Measurements from ENCODE around the gene HOXA10.

HOXA10 gene

DNA sequence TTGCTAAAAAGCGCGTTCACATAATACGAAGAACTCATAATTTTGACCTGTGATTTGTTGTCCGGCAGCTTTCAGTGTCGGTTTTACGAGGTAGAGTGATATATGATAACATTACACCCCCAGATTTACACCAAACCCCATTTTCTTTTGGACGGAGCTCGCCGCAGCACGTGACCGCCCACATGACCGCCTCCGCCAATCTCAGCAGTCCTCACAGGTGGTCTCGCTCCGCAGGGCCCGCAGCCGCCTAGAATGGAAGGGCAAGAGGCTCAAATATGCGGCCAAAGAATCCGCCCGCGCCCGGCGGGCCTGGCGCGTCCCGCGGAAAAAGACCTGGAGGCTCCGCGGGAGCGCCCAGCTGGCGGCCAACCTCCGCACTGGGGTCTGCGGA is 17.6 kb downstream of the HOXA10 start, which contains the start of gene HOXA7:
TSS of gene HOXA7 (minus strand) at position 168 of the 391 bp plus-strand sequence. CDS start at position 38, 130 bp downstream.
- Histone ChIP-seq H3K27ac (no peak within 1 kb of the TSS), H3K4me1 (ENCODE audit: low read depth, poor library complexity, severe bottlenecking) (no peaks in the 10 kb centered on the region), H3K4me2 (no peak within 1 kb of the TSS), H3K4me3 (IDR thresholded peaks at IDR 0.05; ENCODE audit: insufficient read depth, low read depth, low read length) (no peak within 1 kb of the TSS), H3K9ac (no peak within 1 kb of the TSS), H3K79me2 (ENCODE audit: insufficient read depth, low read depth) (no peaks in the 10 kb centered on the region), H2AFZ (ENCODE audit: low read depth) (no peak within 1 kb of the TSS), H4K20me1 (ENCODE audit: insufficient read depth) (no peaks in the 10 kb centered on the region), H3K27me3 (ENCODE audit: insufficient read depth, low read depth) (no peaks in the 10 kb centered on the region), H3K36me3 (ENCODE audit: insufficient read depth) (no peaks in the 10 kb centered on the region)
- TF ChIP-seq, protein P1, sequence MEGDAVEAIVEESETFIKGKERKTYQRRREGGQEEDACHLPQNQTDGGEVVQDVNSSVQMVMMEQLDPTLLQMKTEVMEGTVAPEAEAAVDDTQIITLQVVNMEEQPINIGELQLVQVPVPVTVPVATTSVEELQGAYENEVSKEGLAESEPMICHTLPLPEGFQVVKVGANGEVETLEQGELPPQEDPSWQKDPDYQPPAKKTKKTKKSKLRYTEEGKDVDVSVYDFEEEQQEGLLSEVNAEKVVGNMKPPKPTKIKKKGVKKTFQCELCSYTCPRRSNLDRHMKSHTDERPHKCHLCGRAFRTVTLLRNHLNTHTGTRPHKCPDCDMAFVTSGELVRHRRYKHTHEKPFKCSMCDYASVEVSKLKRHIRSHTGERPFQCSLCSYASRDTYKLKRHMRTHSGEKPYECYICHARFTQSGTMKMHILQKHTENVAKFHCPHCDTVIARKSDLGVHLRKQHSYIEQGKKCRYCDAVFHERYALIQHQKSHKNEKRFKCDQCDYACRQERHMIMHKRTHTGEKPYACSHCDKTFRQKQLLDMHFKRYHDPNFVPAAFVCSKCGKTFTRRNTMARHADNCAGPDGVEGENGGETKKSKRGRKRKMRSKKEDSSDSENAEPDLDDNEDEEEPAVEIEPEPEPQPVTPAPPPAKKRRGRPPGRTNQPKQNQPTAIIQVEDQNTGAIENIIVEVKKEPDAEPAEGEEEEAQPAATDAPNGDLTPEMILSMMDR (conservative IDR thresholded peaks at IDR 0.05; ENCODE audit: low read depth, low read length) = no peak

DNA sequence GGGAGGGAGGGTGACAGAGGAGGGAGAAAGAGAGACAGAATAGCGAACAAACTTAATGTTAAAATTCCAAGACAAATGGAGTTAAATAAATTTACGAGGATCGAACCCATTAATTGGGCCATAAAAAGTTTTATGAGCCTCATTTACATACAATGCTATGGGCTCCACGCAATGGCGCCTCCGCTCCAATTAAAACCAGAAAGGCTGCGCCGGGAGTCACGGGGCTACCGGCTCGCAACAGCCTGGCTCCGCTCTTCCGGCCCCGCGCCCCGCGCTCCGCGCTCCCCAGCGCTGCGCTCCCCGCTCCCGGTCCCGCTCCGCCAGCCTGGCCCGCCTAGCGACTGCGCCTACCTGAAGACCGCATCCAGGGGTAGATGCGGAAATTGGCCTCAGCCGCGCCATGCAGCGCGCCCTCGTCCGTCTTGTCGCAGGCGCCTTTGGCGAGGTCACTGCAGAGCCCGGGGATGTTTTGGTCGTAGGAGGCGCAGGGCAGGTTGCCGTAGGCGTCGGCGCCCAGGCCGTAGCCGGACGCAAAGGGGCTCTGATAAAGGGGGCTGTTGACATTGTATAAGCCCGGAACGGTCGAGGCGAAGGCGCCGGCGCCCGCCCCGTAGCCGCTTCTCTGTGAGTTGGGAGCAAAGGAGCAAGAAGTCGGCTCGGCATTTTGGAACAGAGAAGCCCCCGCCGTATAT is 18.2 kb downstream of the HOXA10 start:
- no peaks in the 10 kb centered on the region for H3K27me3 ChIP-seq (ENCODE audit: insufficient read depth, low read depth)
- no peak overlapping the region for H3K27ac ChIP-seq
- TF ChIP-seq, protein P1 (conservative IDR thresholded peaks at IDR 0.05; ENCODE audit: low read depth, low read length) = no peak
- H3K4me1 ChIP-seq (ENCODE audit: low read depth, poor library complexity, severe bottlenecking) = no peaks in the 10 kb centered on the region
- no peak overlapping the region for H3K4me3 ChIP-seq (IDR thresholded peaks at IDR 0.05; ENCODE audit: insufficient read depth, low read depth, low read length)
- no peaks in the 10 kb centered on the region for H3K36me3 ChIP-seq (ENCODE audit: insufficient read depth)
- no peaks in the 10 kb centered on the region for H4K20me1 ChIP-seq (ENCODE audit: insufficient read depth)
- H3K4me2 ChIP-seq = no peak overlapping the region
- H2AFZ ChIP-seq (ENCODE audit: low read depth) = no peak overlapping the region
- H3K79me2 ChIP-seq (ENCODE audit: insufficient read depth, low read depth) = no peaks in the 10 kb centered on the region
- no peak overlapping the region for H3K9ac ChIP-seq

DNA sequence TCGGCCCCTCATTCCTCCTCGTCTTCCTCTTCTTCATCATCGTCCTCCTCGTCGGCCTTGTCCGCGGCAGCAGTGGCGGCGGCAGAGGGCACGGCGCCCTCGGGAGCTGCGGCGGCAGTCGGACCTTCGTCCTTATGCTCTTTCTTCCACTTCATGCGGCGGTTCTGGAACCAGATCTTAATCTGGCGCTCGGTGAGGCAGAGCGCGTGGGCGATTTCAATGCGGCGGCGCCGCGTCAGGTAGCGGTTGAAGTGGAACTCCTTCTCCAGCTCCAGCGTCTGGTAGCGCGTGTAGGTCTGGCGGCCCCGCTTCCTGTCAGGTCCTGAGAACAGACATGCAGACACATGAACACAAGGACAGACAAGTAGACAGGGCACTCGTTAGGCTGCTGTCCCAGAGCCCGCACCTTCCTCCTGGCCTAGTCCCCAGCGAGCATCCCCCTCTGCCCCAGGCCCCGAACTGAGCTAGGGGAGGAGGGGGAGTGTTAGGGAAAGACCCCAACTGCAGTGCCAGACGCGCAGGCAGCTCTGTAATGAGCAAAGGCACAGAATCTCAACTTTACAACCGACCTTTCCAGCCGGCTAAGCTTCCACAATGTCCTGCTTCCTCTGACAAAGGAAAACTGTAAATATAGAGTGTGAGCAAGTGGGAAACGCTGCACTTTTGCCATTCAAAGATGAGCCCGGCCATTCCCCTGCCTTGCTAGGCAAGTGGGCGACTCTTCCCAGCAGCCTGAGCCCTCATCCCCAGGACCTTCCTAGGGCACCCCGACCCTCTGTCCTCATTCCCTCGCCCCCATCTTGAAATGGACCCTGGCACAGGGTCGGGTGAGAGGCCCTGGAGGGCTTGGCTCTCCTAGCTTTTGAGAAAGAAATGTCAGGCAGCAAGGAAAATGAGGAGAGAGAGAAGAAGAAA is 19.0 kb downstream of the HOXA10 start:
- no peaks in the 10 kb centered on the region for H4K20me1 ChIP-seq (ENCODE audit: insufficient read depth)
- no peak overlapping the region for H3K4me3 ChIP-seq (IDR thresholded peaks at IDR 0.05; ENCODE audit: insufficient read depth, low read depth, low read length)
- H3K36me3 ChIP-seq (ENCODE audit: insufficient read depth) = no peaks in the 10 kb centered on the region
- no peaks in the 10 kb centered on the region for H3K27me3 ChIP-seq (ENCODE audit: insufficient read depth, low read depth)
- H3K27ac ChIP-seq = no peak overlapping the region
- TF ChIP-seq, protein P1 (conservative IDR thresholded peaks at IDR 0.05; ENCODE audit: low read depth, low read length) = no peak
- H3K79me2 ChIP-seq (ENCODE audit: insufficient read depth, low read depth) = no peaks in the 10 kb centered on the region
- no peak overlapping the region for H2AFZ ChIP-seq (ENCODE audit: low read depth)
- H3K4me1 ChIP-seq (ENCODE audit: low read depth, poor library complexity, severe bottlenecking) = no peaks in the 10 kb centered on the region
- no peak overlapping the region for H3K4me2 ChIP-seq
- no peak overlapping the region for H3K9ac ChIP-seq

DNA sequence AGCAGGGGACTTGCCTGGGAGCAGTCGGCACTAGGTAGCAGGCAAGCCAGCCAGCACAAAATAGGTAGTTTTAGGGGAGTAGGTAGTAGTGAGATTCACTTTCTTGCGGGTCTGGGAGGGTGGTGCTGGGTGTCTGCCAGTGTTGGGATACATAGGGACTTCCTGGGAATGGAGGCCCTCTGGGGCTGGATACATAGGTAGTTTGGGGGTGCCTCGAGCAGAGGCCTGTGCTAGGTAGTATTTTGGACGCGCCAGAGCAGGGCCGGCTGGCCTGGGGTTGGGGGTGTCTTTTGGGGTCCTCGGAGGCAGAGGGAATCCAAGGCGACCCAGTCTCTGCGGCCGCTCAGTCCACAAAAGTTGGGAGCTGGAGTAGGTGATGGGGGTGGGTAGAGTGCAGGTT is 19.8 kb downstream of the HOXA10 start:
- H3K4me2 ChIP-seq = no peak overlapping the region
- H3K4me1 ChIP-seq (ENCODE audit: low read depth, poor library complexity, severe bottlenecking) = peaks cover 4% of the 10 kb centered on the region
- H3K27ac ChIP-seq = no peak overlapping the region
- no peaks in the 10 kb centered on the region for H3K36me3 ChIP-seq (ENCODE audit: insufficient read depth)
- TF ChIP-seq, protein P1 (conservative IDR thresholded peaks at IDR 0.05; ENCODE audit: low read depth, low read length) = no peak
- H3K4me3 ChIP-seq (IDR thresholded peaks at IDR 0.05; ENCODE audit: insufficient read depth, low read depth, low read length) = no peak overlapping the region
- H3K27me3 ChIP-seq (ENCODE audit: insufficient read depth, low read depth) = no peaks in the 10 kb centered on the region
- no peak overlapping the region for H3K9ac ChIP-seq
- no peaks in the 10 kb centered on the region for H3K79me2 ChIP-seq (ENCODE audit: insufficient read depth, low read depth)
- H2AFZ ChIP-seq (ENCODE audit: low read depth) = no peak overlapping the region
- H4K20me1 ChIP-seq (ENCODE audit: insufficient read depth) = no peaks in the 10 kb centered on the region
